ENCODE results near the gene SHCBP1.
"Not testable (repeated sequence)": the region's sequence is repeated elsewhere in the genome, so short reads cannot be mapped to it uniquely, and the experiment has no call there.

The SHCBP1 gene

DNA sequence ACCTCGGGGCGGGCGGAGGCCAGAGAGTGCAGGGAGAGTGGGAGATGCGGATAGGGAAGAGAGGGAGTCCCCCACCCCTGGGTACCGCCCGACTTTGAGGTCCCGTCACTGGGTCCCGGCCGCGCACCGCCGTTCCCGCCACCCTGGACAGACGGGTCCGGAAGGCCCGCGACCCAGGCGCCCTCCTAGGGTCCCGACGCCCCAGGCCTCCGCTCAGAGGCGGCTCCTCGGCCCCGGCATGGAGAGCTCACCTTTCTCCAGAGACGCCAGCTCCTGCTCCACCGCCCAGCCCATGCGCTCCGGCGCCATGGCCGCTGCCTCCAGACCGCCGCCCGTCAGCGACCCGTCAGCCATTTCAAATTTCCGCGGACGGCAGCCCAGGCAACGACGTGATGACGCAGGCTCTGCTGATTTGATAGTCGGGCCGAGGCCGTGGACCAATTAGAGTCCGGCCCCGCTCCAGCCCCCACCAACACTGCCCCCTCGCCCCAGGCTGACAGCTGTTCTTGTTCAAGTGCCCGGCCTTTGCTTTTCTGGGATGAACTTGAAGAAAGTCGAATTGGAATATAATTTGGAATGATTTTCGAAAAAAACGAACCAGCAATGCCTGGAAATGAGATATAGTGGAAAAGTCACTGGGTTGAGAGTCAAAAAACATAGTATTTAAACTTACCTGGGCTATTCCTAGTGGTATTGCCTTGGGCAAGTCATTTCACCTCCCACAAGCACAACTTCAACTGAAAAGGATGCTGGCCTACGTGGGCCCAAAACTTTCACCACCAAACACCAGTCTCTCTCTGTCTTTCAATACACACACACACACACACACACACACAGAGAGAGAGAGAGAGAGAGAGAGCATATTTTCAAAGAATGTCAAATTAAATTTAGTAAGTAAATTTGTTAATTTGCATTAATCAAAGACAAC, at the start of gene SHCBP1:
Gene SHCBP1, minus strand, starts transcription at position 374 of the 928 bp plus-strand sequence. Its CDS starts 20 bp downstream, at position 354.
- peak; percentile 73 for DNase-seq (ENCODE audit: low spot score)

DNA sequence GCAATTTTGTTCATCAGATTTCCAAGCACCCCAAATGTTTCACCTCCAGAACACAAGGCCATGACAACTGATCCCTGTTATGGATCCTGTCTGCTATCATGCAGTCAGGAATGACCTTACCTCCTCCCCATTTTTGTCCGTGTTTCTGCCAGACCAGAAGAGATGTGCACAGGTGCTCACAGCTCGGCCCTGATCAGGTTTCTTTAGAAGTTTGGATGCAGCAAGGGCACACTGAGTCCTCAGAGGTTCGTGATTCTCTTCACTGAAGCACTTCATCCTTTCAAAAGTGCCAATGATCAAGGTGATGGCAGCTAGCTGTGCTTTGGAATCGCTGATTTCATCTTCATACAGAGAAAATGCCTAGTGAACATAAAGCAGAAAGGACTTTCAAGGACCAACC, 40.9 kb upstream of the SHCBP1 start:
- DNase-seq (ENCODE audit: low spot score), result no peak

- DNase-seq (ENCODE audit: low spot score), result peak; percentile 14
Measured at GRCh38 chr16:46658925-46659324, 37.7 kb upstream of the SHCBP1 start.

GRCh38 chr16:46651305-46651704, 30.1 kb upstream of the SHCBP1 start:
- DNase-seq (ENCODE audit: low spot score), result no peak

DNA sequence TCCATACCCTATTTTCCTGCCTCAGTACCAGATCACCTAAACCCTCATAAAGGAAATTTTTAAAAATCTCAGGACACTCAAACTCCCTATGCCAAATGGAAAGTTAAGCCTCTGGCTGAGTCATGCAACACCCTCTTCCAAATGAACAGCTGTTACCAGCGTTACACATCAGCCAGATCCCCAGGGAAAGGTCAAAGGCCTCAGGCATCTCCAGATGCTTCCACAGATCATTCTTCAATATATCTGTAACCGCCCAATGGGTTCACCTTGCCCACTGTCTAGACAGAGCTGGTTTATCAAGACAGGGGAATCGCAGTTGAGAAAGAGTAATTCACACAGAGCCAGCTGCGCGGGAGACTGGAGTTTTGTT, 29.1 kb upstream of the SHCBP1 start:
- DNase-seq (ENCODE audit: low spot score), result no peak

DNA sequence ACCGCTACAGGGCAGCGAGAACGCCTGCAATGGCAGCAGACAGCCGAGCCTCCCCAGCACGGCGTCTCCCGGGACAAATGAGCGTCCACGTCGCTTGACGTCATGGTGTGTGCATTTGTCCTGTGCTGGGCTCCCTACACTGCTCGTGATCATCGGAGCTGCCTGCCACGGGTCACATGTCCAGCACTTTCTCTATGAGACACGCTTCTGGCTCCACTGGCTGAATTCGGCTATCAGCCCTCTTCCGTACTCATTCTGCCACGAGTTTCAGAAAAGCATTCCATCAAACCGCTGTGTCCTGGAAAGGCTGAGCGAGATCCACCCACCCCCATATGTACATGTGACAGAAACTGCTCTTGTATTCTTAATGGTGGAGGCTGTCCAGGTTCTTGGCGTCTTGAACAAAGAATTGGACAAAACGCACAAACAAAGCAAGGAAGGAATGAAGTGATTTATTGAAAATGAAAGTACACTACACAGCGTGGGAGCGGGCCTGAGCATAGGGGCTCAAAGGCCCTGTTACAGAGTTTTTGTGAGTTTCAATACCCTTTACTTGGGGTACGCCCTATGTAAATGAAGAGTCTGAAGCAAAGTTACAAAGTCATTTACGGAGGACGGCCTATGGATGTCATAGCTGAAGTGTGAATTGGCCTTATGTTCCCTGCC, 28.5 kb upstream of the SHCBP1 start:
- DNase-seq (ENCODE audit: low spot score), result no peak

GRCh38 chr16:46648656-46649055, 27.5 kb upstream of the SHCBP1 start:
- no peak for DNase-seq (ENCODE audit: low spot score)

DNA sequence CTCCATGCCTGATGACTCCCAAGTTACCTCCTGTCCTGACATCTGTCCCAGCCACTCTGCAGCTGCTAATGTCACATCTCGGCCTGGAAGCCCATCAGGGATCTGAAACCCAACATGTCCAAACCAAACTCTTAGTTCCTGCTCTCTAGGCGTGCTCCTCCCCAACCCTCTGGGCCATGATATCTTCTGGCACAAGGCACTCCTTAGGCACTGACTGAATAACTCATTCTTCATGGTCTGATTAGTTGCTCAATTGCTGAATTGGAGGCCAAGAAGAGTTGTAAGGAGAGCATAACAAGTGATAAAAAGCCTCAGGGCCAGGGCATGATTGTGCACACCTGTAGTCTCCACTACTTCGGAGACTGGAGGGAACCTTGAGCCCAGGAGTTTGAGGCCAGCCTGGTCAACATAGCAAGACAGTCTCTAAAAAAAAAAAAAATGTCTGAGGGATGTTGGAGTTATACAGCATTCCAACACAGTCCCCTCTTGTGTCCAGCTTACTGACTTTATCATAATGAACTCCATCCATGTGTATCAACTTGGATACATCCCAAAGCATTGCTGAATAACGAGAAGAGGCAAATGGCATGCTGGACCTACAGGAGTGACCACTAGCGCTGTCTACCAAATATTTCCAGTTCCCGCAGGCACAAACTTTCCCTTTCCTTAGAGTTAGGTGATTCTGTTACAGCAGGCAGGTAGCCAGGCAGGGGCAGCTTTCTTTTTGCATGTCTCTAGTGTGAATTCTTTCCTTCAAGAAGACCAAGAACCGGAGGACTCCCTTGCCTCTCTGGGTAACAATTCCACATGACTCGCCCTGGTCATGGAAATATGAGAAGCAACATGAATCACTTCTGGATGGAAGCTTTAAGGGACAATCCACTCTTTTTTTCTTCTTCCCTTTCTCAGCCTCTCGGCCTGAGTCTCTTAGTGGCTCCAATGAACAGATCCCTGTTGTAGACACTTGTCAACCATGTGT, 18.1 kb upstream of the SHCBP1 start:
- no peak for DNase-seq (ENCODE audit: low spot score)

- DNase-seq (ENCODE audit: low spot score), result no peak
Measured at GRCh38 chr16:46632778-46633733, 11.9 kb upstream of the SHCBP1 start.

- peak; percentile 62 for DNase-seq (ENCODE audit: low spot score)
Measured at GRCh38 chr16:46629331-46630219, 8.4 kb upstream of the SHCBP1 start.

GRCh38 chr16:46627746-46628145, 6.6 kb upstream of the SHCBP1 start:
- no peak for DNase-seq (ENCODE audit: low spot score)

DNA sequence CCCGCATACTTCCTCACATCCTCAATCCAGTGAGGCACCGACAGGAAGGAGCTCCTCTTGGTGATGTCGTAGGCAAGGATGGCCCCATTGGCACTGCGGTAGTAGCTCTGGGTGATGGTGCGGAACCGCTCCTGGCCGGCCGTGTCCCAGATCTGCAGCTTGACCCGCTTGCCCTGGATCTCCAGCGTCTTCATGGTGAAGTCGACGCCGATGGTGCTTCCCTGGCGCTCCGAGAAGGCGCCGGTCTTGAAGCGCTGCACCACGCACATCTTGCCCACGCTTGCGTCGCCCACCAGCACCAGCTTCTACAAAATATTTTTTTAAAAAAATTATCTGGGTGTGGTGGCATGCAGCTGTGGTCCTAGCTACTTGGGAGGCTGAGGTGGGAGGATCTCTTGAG, 5.5 kb upstream of the SHCBP1 start:
- not testable (repeated sequence) for DNase-seq (ENCODE audit: low spot score)

GRCh38 chr16:46624862-46625261, 3.7 kb upstream of the SHCBP1 start:
- DNase-seq (ENCODE audit: low spot score), result not testable (repeated sequence)

DNA sequence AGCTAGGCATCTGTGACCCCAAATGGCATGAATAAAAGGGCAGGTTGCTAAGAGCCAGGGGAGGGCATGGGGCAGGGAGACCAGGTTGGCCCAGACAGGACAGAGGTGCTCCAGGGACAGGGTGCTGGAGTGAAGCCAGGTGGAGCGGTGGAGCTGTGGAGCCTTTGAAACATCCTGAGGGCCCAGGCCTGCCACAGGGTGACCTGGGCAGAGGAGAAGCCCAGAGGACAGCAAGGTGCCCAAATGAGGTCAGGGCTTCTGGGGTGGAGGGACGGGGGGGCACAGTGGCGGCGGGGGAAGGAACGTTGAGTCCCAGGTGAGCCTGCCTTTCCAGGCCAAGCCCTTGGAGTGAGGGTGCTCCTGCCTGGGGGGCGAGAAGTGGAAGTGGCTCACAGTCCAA, 2.5 kb upstream of the SHCBP1 start:
- not testable (repeated sequence) for DNase-seq (ENCODE audit: low spot score)

GRCh38 chr16:46623246-46623645, 2.1 kb upstream of the SHCBP1 start:
- DNase-seq (ENCODE audit: low spot score), result not testable (repeated sequence)

GRCh38 chr16:46621934-46622676, 926 bp upstream of the SHCBP1 start:
- no peak for DNase-seq (ENCODE audit: low spot score)

DNA sequence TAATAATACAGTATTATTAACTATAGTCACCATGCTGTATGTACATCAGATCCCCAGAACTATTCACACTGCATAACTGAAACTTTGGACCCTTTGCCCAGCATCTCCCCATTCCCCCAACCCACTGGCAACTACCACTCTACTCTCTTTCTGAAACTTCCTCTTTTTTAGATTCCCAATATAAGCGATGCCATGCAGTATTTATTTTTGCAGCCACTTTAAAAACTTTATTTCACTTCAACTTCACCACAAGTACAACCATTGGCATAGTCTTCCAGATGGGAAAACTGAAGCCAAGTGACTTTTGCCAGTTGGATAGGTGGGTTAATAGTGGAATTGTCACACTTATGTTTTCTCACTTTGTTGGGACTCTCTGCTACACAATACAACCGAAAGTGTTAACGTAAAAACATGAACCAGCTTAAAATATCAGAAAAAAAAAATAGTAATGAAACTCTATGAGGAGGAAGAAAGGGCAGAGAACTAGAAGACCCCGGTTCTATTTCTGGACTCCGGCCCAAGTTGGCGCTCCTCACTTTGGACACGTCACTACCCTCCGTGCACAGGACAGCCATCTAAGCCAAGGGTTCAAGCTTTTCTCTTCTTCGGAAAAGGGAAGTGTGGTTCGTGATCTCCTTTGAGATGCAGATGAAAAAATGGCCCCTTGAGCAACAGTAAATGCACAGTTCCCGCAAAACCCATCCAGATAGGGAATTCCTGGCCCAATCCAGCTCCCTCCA, 743 bp downstream of the SHCBP1 start:
- no peak for DNase-seq (ENCODE audit: low spot score)

DNA sequence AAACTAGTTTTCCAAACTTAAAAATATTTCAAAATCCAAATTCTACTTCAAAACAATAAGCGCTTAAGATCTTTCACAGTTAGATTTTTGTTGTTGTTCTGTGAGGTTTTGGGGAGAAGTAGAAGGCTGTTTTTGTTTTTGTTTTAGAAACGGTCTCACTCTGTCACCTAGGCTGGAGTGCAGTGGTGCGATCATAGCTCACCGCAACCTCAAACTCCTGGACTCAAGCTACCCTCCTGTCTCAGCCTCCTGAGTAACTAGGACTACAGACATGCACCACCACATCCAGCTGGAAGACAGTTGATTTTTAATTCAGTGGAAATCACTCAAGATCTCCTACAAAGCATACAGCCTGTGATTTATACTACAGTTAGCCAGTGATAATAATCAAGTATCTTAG, 2.7 kb downstream of the SHCBP1 start:
- DNase-seq (ENCODE audit: low spot score), result no peak

All from cerebellar cortex (tissue), 1 donor.